Suprapubic skin (tissue), 4 donors: ENCODE results near the gene ARSB. TPM values are rescaled to one million over a fixed set of nuclear protein-coding genes. Genes with fewer than 3 reads are reported as not detected.

Experiments used
- DNase-seq, 2 donors: peaks; one replicate each; pipeline ENCODE4 v3.0.0-alpha.2; 2019; ENCODE audit warnings: low spot score in 2 of 2
- H3K27ac ChIP-seq: fragments of 200-600 bp; sonication (generic); one replicate; pipeline ENCODE4 v1.5.1; 2019
- H3K27me3 ChIP-seq: fragments of 200-600 bp; sonication (generic); one replicate; pipeline ENCODE4 v1.5.1; 2019
- H3K36me3 ChIP-seq: fragments of 200-600 bp; sonication (generic); one replicate; pipeline ENCODE4 v1.5.1; 2019
- H3K4me1 ChIP-seq: fragments of 200-600 bp; sonication (generic); one replicate; pipeline ENCODE4 v1.5.1; 2019
- H3K4me3 ChIP-seq: fragments of 200-600 bp; sonication (generic); one replicate; pipeline ENCODE4 v1.5.1; 2019; ENCODE audit warnings: mild to moderate bottlenecking
- H3K9me3 ChIP-seq: fragments of 200-600 bp; sonication (generic); one replicate; pipeline ENCODE4 v1.5.1; 2019
- EP300 ChIP-seq: sonication (generic); formaldehyde crosslinking; IDR thresholded peaks from one replicate; pipeline ENCODE4 v1.6.1; 2017; ENCODE audit warnings: antibody characterized with exemption
- POLR2A ChIP-seq, 2 donors: fragments of 450-650 bp; IDR thresholded peaks; one replicate each; pipeline ENCODE4 v1.6.1; 2017; ENCODE audit warnings: antibody characterized with exemption in 2 of 2, mild to moderate bottlenecking in 2 of 2, moderate library complexity in 2 of 2
- POLR2AphosphoS5 ChIP-seq, 3 donors: sonication (generic); formaldehyde crosslinking; IDR thresholded peaks; one replicate each; pipeline ENCODE4 v1.6.1; 2017; ENCODE audit warnings: antibody characterized with exemption in 3 of 3
- WGBS: methylation state at CpG from one replicate; pipeline ENCODE4 v1.1.5; 2018; 5-methylcytosine and 5-hydroxymethylcytosine counted together
- total RNA-seq, 4 donors: library from RNA; depleted of rRNA; stranded (reverse); fragments of >200 nt; gene quantifications; one replicate each; pipeline ENCODE4 v1.1.0, GENCODE V29; 2016
- TF ChIP-seq, protein P1 (sequence below), 2 donors: fragments of 200-600 bp in 1 of 2; fragments of 450-650 bp in 1 of 2; sonication (generic) in 1 of 2; IDR thresholded peaks; one replicate each; pipeline ENCODE4 v1.5.1; 2016 to 2019; ENCODE audit warnings: antibody characterized with exemption in 2 of 2, mild to moderate bottlenecking in 1 of 2, moderate library complexity in 1 of 2

The ARSB gene
- total RNA-seq, 4 donors from 2014 or later = 3.1 to 5.1 (median 3.4) TPM

DNA sequence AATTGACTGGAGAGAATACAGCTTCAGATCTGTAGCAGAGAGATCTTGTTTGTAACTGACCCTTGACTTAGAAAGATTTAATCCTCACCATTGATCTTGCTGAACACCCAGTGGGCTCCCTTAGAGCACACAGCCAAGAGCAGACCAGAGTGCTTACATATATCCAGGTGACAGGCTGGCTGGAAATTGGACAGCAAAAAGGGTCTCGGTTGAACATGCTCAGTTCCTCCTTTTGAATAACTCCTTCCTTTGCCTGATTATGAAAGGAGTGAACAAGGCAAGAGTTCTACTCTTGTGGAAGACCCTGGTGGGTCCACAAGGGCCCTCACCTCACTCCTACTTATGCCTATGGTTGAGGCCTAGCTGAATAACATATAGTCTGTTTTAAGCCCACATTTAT lies 202.4 kb downstream of the ARSB start:
- H3K27me3 ChIP-seq = no peaks in the 10 kb centered on the region
- no peak overlapping the region for H3K4me3 ChIP-seq
- H3K27ac ChIP-seq = no peak overlapping the region
- TF ChIP-seq POLR2AphosphoS5 (IDR thresholded peaks at IDR 0.05) = no peak
- TF ChIP-seq, protein P1, sequence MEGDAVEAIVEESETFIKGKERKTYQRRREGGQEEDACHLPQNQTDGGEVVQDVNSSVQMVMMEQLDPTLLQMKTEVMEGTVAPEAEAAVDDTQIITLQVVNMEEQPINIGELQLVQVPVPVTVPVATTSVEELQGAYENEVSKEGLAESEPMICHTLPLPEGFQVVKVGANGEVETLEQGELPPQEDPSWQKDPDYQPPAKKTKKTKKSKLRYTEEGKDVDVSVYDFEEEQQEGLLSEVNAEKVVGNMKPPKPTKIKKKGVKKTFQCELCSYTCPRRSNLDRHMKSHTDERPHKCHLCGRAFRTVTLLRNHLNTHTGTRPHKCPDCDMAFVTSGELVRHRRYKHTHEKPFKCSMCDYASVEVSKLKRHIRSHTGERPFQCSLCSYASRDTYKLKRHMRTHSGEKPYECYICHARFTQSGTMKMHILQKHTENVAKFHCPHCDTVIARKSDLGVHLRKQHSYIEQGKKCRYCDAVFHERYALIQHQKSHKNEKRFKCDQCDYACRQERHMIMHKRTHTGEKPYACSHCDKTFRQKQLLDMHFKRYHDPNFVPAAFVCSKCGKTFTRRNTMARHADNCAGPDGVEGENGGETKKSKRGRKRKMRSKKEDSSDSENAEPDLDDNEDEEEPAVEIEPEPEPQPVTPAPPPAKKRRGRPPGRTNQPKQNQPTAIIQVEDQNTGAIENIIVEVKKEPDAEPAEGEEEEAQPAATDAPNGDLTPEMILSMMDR (IDR thresholded peaks at IDR 0.05) = no peak
- TF ChIP-seq POLR2A (IDR thresholded peaks at IDR 0.05) = no peak
- TF ChIP-seq EP300 = no peak
- DNase-seq = no peak
- H3K9me3 ChIP-seq = no peaks in the 10 kb centered on the region
- H3K4me1 ChIP-seq = no peaks in the 10 kb centered on the region
- 94% methylated on average over 1 of the region's 1 CpG for WGBS
- H3K36me3 ChIP-seq = no peaks in the 10 kb centered on the region

DNA sequence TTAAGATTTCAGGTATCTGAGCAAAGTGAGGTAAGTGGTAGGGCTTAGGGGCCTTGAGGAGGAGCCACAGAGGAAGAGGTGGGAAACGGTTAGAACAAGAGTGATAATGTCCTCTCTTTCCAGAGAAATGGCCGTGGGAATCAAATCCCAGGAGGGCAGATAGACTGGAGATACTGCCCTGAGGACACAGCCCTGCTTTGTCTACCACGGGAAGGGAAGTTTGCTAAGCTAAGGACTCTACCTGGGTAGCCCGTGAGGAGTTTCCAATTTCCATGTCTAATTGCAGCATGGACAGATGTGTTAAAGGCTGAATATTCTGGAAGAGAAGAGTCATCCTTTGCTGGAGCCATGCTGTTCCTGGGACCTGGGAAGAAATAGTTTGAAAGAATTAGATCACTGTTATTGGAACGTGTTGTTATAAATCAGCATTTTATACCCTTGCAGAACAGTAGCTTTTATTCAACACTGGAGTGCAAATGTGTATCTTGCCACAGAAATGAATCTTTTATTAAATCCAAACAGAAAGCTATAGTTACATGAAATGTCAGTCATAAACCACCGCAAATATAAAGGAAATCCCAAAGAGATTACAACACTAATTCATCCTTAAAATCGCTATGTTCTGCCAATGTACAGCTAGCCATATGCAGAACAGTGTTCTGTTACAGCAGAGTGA lies 203.4 kb downstream of the ARSB start:
- Histone ChIP-seq H3K4me1 (no peaks in the 10 kb centered on the region), H3K36me3 (no peaks in the 10 kb centered on the region), H3K4me3 (no peak overlapping the region), H3K9me3 (no peaks in the 10 kb centered on the region), H3K27me3 (no peaks in the 10 kb centered on the region), H3K27ac (no peak overlapping the region)
- TF ChIP-seq EP300 (no peak), POLR2AphosphoS5 (IDR thresholded peaks at IDR 0.05) (no peak), POLR2A (IDR thresholded peaks at IDR 0.05) (no peak)
- TF ChIP-seq, protein P1 (IDR thresholded peaks at IDR 0.05) = no peak
- DNase-seq = no peak
- WGBS = 81% methylated on average over 7 of the region's 7 CpGs

DNA sequence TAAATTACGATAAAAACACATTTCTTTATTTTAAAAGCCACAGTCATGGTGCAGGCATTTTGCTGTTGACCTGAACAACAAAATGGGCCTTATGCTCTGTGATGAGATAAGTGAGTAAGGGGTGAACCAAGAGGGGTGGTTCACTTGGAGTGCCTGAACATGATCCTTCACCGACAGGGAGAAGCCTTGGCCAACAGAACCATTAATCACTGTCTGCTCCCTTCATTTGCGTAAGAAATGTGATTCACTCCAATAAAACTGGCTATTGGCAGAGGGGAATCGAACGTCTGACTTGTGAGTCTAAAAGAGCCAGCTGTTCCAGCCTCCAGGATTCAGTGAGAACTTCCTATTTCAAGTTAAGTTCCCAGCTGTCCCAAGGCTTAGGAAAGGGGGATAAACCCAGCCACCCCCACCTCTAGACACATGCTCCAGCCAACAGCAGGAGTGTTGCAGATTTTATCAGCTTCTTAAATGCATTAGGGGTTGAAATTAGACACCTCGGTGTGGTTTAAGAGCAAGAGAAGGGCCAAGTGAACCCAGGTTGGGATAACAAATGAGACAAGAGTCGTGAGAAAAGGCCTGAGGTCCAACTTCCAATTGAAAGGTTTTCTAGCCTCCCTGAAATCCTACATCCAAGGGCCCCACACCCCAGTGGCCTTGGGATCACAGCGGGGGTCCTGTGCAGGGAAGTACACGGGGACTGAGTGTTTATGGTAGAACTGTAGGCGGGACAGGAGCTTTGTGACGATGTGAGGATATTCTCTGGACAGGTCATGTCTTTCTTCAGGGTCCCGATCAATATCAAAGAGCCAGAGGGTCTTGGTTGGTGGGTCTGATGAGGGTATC lies 205.1 kb downstream of the ARSB start:
- WGBS = 67% methylated on average over 12 of the region's 12 CpGs
- no peaks in the 10 kb centered on the region for H3K36me3 ChIP-seq
- H3K4me3 ChIP-seq = no peak overlapping the region
- no peaks in the 10 kb centered on the region for H3K9me3 ChIP-seq
- no peaks in the 10 kb centered on the region for H3K4me1 ChIP-seq
- no peak overlapping the region for H3K27ac ChIP-seq
- DNase-seq = no peak
- TF ChIP-seq, protein P1 (IDR thresholded peaks at IDR 0.05) = no peak
- no peak for TF ChIP-seq POLR2AphosphoS5 (IDR thresholded peaks at IDR 0.05)
- no peak for TF ChIP-seq POLR2A (IDR thresholded peaks at IDR 0.05)
- H3K27me3 ChIP-seq = no peaks in the 10 kb centered on the region

DNA sequence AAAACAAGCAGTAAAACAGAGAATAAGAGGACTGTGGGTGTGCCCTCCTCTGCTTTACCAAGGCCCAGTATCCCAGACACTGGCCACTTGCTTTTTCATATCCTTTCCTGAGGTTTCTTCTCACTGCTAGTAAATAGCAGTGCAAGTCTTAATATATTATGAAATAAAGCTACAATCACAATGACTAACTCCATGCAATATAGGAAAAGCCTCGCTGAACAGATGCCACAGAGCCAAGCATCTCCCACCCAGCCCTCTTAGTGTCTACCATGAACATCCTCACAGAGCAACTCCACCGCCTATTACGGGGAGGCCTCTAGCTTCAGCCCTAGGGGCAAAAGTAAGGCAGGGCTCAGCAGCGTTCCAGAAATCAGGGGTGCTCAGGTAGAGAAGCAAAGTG lies 205.8 kb downstream of the ARSB start:
- no peak for DNase-seq
- no peak overlapping the region for H3K27ac ChIP-seq
- WGBS = 97% methylated on average over 4 of the region's 4 CpGs
- H3K4me3 ChIP-seq = no peak overlapping the region
- H3K27me3 ChIP-seq = no peaks in the 10 kb centered on the region
- H3K9me3 ChIP-seq = no peaks in the 10 kb centered on the region
- no peaks in the 10 kb centered on the region for H3K4me1 ChIP-seq
- no peaks in the 10 kb centered on the region for H3K36me3 ChIP-seq
- no peak for TF ChIP-seq EP300
- no peak for TF ChIP-seq POLR2A (IDR thresholded peaks at IDR 0.05)
- no peak for TF ChIP-seq POLR2AphosphoS5 (IDR thresholded peaks at IDR 0.05)
- TF ChIP-seq, protein P1 (IDR thresholded peaks at IDR 0.05) = no peak

DNA sequence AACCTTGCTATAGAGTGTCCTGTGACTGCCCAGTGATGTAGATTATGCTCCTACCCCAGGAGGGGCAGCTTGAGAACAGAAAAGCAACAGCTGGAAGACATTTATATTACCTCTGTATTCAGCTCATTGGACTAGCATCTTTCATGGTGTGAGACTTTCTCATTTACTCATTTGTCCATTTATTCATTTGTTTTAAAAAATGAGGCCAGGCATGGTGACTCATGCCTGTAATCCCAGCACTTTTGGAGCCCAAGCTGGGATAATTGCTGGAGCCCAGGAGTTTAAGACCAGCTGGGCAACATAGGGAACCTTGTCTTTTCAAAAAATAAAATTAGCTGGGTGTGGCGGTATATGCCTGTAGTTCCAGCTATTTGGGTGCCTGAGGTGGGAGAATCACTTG lies 206.6 kb downstream of the ARSB start:
- DNase-seq = no peak
- H3K27ac ChIP-seq = no peak overlapping the region
- H3K27me3 ChIP-seq = no peaks in the 10 kb centered on the region

More for the DNA sequence above, 206.6 kb downstream of the ARSB start:
- TF ChIP-seq, protein P1 (IDR thresholded peaks at IDR 0.05) = no peak
- no peak for TF ChIP-seq POLR2A (IDR thresholded peaks at IDR 0.05)
- TF ChIP-seq POLR2AphosphoS5 (IDR thresholded peaks at IDR 0.05) = no peak
- TF ChIP-seq EP300 = no peak
- H3K4me1 ChIP-seq = no peaks in the 10 kb centered on the region
- H3K4me3 ChIP-seq = no peak overlapping the region
- no peaks in the 10 kb centered on the region for H3K36me3 ChIP-seq
- no peaks in the 10 kb centered on the region for H3K9me3 ChIP-seq
- WGBS = 77% methylated on average over 1 of the region's 1 CpG
